Vagina (tissue), 2 donors: ENCODE measurements around the gene AMER2.

Experiments
- CTCF ChIP-seq, 3 experiments: fragments of 450-650 bp in 2 of 3; fragments of 200-600 bp in 1 of 3; sonication (generic) in 1 of 3; IDR thresholded peaks; one replicate each; pipeline ENCODE4 v1.5.1; 2017 to 2019; ENCODE audit warnings: antibody characterized with exemption in 3 of 3, mild to moderate bottlenecking in 2 of 3, moderate library complexity in 2 of 3
- POLR2AphosphoS5 ChIP-seq, 2 donors: sonication (generic); formaldehyde crosslinking; IDR thresholded peaks; one replicate each; pipeline ENCODE4 v1.9.0; 2017; ENCODE audit warnings: antibody characterized with exemption in 2 of 2, mild to moderate bottlenecking in 2 of 2, low read depth in 1 of 2; ENCODE audit not compliant: insufficient read depth in 1 of 2

GRCh38 chr13:25204863-25205262, 32.8 kb upstream of the AMER2 start:
- TF ChIP-seq CTCF (IDR thresholded peaks at IDR 0.05) (no peak), POLR2AphosphoS5 (IDR thresholded peaks at IDR 0.05; ENCODE audit: insufficient read depth in 1 of 2, low read depth in 1 of 2) (no peak)
